ENCODE measurements around the gene EPHA4. TPM values are rescaled to one million over a fixed set of nuclear protein-coding genes. Genes with fewer than 3 reads are reported as not detected.

The EPHA4 gene
- total and polyA plus RNA-seq, 2 donors (not counting 1 experiment from before 2014, with no cell fraction given): 10.7 to 54.9 TPM

DNA sequence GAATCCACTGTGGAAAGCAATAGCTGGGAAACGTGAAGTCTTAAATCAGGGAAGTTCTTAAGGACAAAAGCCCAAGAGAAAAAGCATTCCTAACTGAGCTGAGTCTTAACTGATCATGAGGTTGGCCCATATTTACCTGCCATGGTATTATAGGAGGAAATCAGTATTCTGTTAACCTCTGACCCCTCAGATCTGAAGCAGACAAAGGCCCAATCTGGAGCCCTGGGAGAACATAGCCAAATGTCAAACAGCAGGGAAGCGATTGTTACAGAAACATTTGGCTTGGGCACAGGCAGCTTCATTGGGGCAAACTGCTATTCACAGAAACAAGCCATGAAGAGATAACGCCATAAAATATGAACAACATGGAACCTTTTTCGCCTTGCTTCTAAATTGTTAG lies 18.8 kb downstream of the EPHA4 start:
- Mint-ChIP-seq H3K9me3 (ENCODE audit: insufficient read depth) (no peaks in the 10 kb centered on the region), H3K4me3 (no peak overlapping the region), H3K27ac (peak overlapping the region; percentile 43), H3K27me3 (no peaks in the 10 kb centered on the region), H3K4me1 (peaks cover 58% of the 10 kb centered on the region)
- no peak for ATAC-seq (ENCODE audit: low read depth)
- WGBS (ENCODE audit: insufficient coverage): 98% methylated on average over 4 of the region's 4 CpGs
- H3K27ac ChIP-seq (ENCODE audit: low read length in 2 of 2): no peak overlapping the region
- peaks cover 25 to 26% of the 10 kb centered on the region in 2 donors for H3K4me1 ChIP-seq (ENCODE audit: control insufficient read depth in 2 of 2, insufficient read depth in 2 of 2, low read length in 2 of 2)
- ChIA-PET CTCF (interaction anchor here (4.6 kb wide), 1 partner anchor 20 kb away, joined by 27 read pairs; the partner anchor contains the start of gene EPHA4), POLR2A (no interaction called here)
- no peaks in the 10 kb centered on the region for H4K20me1 ChIP-seq (ENCODE audit: control insufficient read depth, insufficient read depth, low read length, poor library complexity, severe bottlenecking)
- H3K79me2 ChIP-seq (ENCODE audit: control insufficient read depth, insufficient read depth, low read length): peaks cover 36% of the 10 kb centered on the region
- peaks cover 0 to 2% of the 10 kb centered on the region in 2 experiments for H3K36me3 ChIP-seq (replicated peaks in 1 of 2; ENCODE audit: control extremely low read depth in 1 of 2, control insufficient read depth in 1 of 2, extremely low read depth in 1 of 2, insufficient read depth in 2 of 2, low read length in 1 of 2)
- H3K4me2 ChIP-seq (replicated peaks; ENCODE audit: low read depth, low read length, poor library complexity, severe bottlenecking): no peak overlapping the region
- H3K27me3 ChIP-seq (replicated peaks in 1 of 4; ENCODE audit: control extremely low read depth in 1 of 4, control insufficient read depth in 3 of 4, insufficient read depth in 4 of 4, low read length in 3 of 4): no peaks in the 10 kb centered on the region
- H3K4me3 ChIP-seq (ENCODE audit: control extremely low read depth in 1 of 5, extremely low read depth in 1 of 5, insufficient read depth in 1 of 5, low read depth in 2 of 5, low read length in 4 of 5): no peak overlapping the region
- intact Hi-C loops (cut with micrococcal nuclease): no loop called here
- TF ChIP-seq CTCF (IDR thresholded peaks at IDR 0.05) (no peak), EZH2 (IDR thresholded peaks at IDR 0.05; ENCODE audit: borderline replicate concordance, insufficient read depth, low read depth, low read length, poor library complexity, severe bottlenecking) (no peak)
- DNase-seq: no peak
- H3K9ac ChIP-seq (ENCODE audit: low read length): no peak overlapping the region
- no peaks in the 10 kb centered on the region for H3K9me3 ChIP-seq (ENCODE audit: control extremely low read depth in 1 of 3, control insufficient read depth in 2 of 3, insufficient read depth in 1 of 3, low read length in 2 of 3)
- no peak overlapping the region for H2AFZ ChIP-seq (ENCODE audit: insufficient read depth, low read depth, low read length, poor library complexity, severe bottlenecking)

DNA sequence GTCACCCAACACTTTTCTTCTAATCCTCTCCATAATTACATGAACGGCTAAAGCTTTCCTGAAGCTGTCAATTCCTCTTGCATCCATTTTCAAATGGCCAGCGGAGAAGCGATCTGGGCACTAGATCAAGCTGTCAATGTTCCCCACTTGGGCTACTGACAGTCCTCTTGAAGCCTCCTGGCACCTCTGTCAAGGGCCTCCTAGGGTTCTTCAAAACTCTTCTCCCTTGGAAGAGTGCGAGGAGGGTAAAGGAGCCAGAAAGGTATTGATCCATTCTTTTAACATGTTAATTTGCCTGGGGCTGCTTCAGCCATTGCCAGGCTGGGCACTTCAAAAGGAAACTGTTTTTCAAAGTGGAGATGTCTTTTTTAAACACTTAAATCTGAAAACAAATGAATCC lies 19.8 kb downstream of the EPHA4 start:
- no peak overlapping the region for H3K27ac ChIP-seq (ENCODE audit: low read length in 2 of 2)
- DNase-seq (no peak), ATAC-seq (ENCODE audit: low read depth) (no peak)
- peak overlapping the region; percentile 6 for H2AFZ ChIP-seq (ENCODE audit: insufficient read depth, low read depth, low read length, poor library complexity, severe bottlenecking)
- no peaks in the 10 kb centered on the region for H3K27me3 ChIP-seq (replicated peaks in 1 of 4; ENCODE audit: control extremely low read depth in 1 of 4, control insufficient read depth in 3 of 4, insufficient read depth in 4 of 4, low read length in 3 of 4)
- H3K9me3 Mint-ChIP-seq (ENCODE audit: insufficient read depth): no peaks in the 10 kb centered on the region
- 97% methylated on average over 4 of the region's 4 CpGs for WGBS (ENCODE audit: insufficient coverage)
- intact Hi-C loops (cut with micrococcal nuclease): no loop called here
- H3K4me3 Mint-ChIP-seq: peak overlapping the region; percentile 4
- H3K79me2 ChIP-seq (ENCODE audit: control insufficient read depth, insufficient read depth, low read length): peaks cover 25% of the 10 kb centered on the region
- peak overlapping the region; percentile 32 for H3K27ac Mint-ChIP-seq
- no peak overlapping the region for H3K4me2 ChIP-seq (replicated peaks; ENCODE audit: low read depth, low read length, poor library complexity, severe bottlenecking)
- H3K4me1 ChIP-seq (ENCODE audit: control insufficient read depth in 2 of 2, insufficient read depth in 2 of 2, low read length in 2 of 2): peaks cover 25% of the 10 kb centered on the region in 2 donors
- ChIA-PET POLR2A (no interaction called here), CTCF (interaction anchor here (4.6 kb wide), 1 partner anchor 21 kb away, joined by 27 read pairs; the partner anchor contains the start of gene EPHA4)
- H3K27me3 Mint-ChIP-seq: no peaks in the 10 kb centered on the region
- no peaks in the 10 kb centered on the region for H4K20me1 ChIP-seq (ENCODE audit: control insufficient read depth, insufficient read depth, low read length, poor library complexity, severe bottlenecking)
- peaks cover 51% of the 10 kb centered on the region for H3K4me1 Mint-ChIP-seq
- no peak for TF ChIP-seq CTCF (IDR thresholded peaks at IDR 0.05)
- no peak for TF ChIP-seq EZH2 (IDR thresholded peaks at IDR 0.05; ENCODE audit: borderline replicate concordance, insufficient read depth, low read depth, low read length, poor library complexity, severe bottlenecking)
- H3K4me3 ChIP-seq (ENCODE audit: control extremely low read depth in 1 of 5, extremely low read depth in 1 of 5, insufficient read depth in 1 of 5, low read depth in 2 of 5, low read length in 4 of 5): no peak overlapping the region
- H3K9me3 ChIP-seq (ENCODE audit: control extremely low read depth in 1 of 3, control insufficient read depth in 2 of 3, insufficient read depth in 1 of 3, low read length in 2 of 3): no peaks in the 10 kb centered on the region
- peaks cover 0 to 2% of the 10 kb centered on the region in 2 experiments for H3K36me3 ChIP-seq (replicated peaks in 1 of 2; ENCODE audit: control extremely low read depth in 1 of 2, control insufficient read depth in 1 of 2, extremely low read depth in 1 of 2, insufficient read depth in 2 of 2, low read length in 1 of 2)
- no peak overlapping the region for H3K9ac ChIP-seq (ENCODE audit: low read length)
